Colonic mucosa (tissue), 4 donors: ENCODE measurements around the gene IFFO2. TPM values are rescaled to one million over a fixed set of nuclear protein-coding genes. Genes with fewer than 3 reads are reported as not detected.

ENCODE experiments used
- DNase-seq: peaks from one replicate; pipeline ENCODE4 v3.0.0-alpha.2; 2020
- H3K27ac ChIP-seq: fragments of 200-600 bp; one replicate; pipeline ENCODE4 v1.8.0; 2021
- H3K27me3 ChIP-seq: fragments of 200-600 bp; one replicate; pipeline ENCODE4 v1.8.0; 2021
- H3K36me3 ChIP-seq: fragments of 200-600 bp; one replicate; pipeline ENCODE4 v1.8.0; 2021
- H3K4me1 ChIP-seq: fragments of 200-600 bp; one replicate; pipeline ENCODE4 v1.8.0; 2021; ENCODE audit warnings: mild to moderate bottlenecking
- H3K4me3 ChIP-seq: fragments of 200-600 bp; one replicate; pipeline ENCODE4 v1.8.0; 2021
- H3K9ac ChIP-seq, 2 donors: one replicate each; pipeline ENCODE4 v1.7.0; 2013; ENCODE audit warnings: control low read depth in 2 of 2, low read depth in 2 of 2, low read length in 2 of 2
- H3K9me3 ChIP-seq: fragments of 200-600 bp; one replicate; pipeline ENCODE4 v1.8.0; 2021
- CTCF ChIP-seq: fragments of 200-600 bp; IDR thresholded peaks from one replicate; pipeline ENCODE4 v1.8.0; 2022; ENCODE audit warnings: antibody characterized with exemption, mild to moderate bottlenecking
- intact Hi-C: fragments of 100-400 bp; cut with DNase I; formaldehyde crosslinking; loops from one replicate; pipeline ENCODE4 v1.14.1; 2022
- total RNA-seq, 2 donors: library from RNA; stranded (reverse); fragmentation: NEBNext Ultra II Directional in 1 of 2; extraction: Animal tissue kit (Norgen Biotek cat#: 25700) in 1 of 2; gene quantifications; one replicate each; pipeline ENCODE4 v1.2.1, GENCODE V29; 2021
- donor health status: healthy.
- donor health status: DM: no; HTN: no; CAD: no.
- donor health status: DM: no; HTN: no; CAD: no.

Gene IFFO2
- total RNA-seq, 2 donors from 2014 or later, result 5.6 to 14.0 TPM

- DNase-seq, result no peak
- H3K4me1 ChIP-seq, result no peaks in the 10 kb centered on the region
- H3K27me3 ChIP-seq, result no peaks in the 10 kb centered on the region
- no peak overlapping the region for H3K9ac ChIP-seq
- no peak overlapping the region for H3K27ac ChIP-seq
- H3K9me3 ChIP-seq, result no peaks in the 10 kb centered on the region
- no peak for TF ChIP-seq CTCF
- H3K4me3 ChIP-seq, result no peak overlapping the region
- no peaks in the 10 kb centered on the region for H3K36me3 ChIP-seq
- intact Hi-C loops, result no loop called here
Measured at GRCh38 chr1:18938008-18938706, 18.3 kb downstream of the IFFO2 start.

GRCh38 chr1:18937539-18937938, 18.9 kb downstream of the IFFO2 start:
- no peak for DNase-seq
- Histone ChIP-seq H3K4me1 (no peaks in the 10 kb centered on the region), H3K36me3 (no peaks in the 10 kb centered on the region), H3K9me3 (no peaks in the 10 kb centered on the region), H3K9ac (no peak overlapping the region), H3K27ac (no peak overlapping the region), H3K27me3 (no peaks in the 10 kb centered on the region), H3K4me3 (no peak overlapping the region)
- TF ChIP-seq CTCF, result no peak
- intact Hi-C loops, result no loop called here

GRCh38 chr1:18936814-18937481, 19.5 kb downstream of the IFFO2 start:
- H3K4me3 ChIP-seq, result no peak overlapping the region
- H3K27ac ChIP-seq, result no peak overlapping the region
- H3K9ac ChIP-seq, result no peak overlapping the region
- no peaks in the 10 kb centered on the region for H3K9me3 ChIP-seq
- no peaks in the 10 kb centered on the region for H3K36me3 ChIP-seq
- no peak for TF ChIP-seq CTCF
- DNase-seq, result no peak
- H3K27me3 ChIP-seq, result no peaks in the 10 kb centered on the region
- intact Hi-C loops, result no loop called here
- no peaks in the 10 kb centered on the region for H3K4me1 ChIP-seq

- TF ChIP-seq CTCF, result no peak
- intact Hi-C loops, result no loop called here
- Histone ChIP-seq H3K27me3 (no peaks in the 10 kb centered on the region), H3K9me3 (no peaks in the 10 kb centered on the region), H3K4me1 (no peaks in the 10 kb centered on the region), H3K36me3 (no peaks in the 10 kb centered on the region), H3K4me3 (no peak overlapping the region), H3K27ac (no peak overlapping the region), H3K9ac (no peak overlapping the region)
- no peak for DNase-seq
Measured at GRCh38 chr1:18936471-18936813, 20.0 kb downstream of the IFFO2 start.

- no peak for TF ChIP-seq CTCF
- no peaks in the 10 kb centered on the region for H3K9me3 ChIP-seq
- intact Hi-C loops, result no loop called here
- no peaks in the 10 kb centered on the region for H3K4me1 ChIP-seq
- no peaks in the 10 kb centered on the region for H3K36me3 ChIP-seq
- no peak overlapping the region for H3K27ac ChIP-seq
- no peaks in the 10 kb centered on the region for H3K27me3 ChIP-seq
- DNase-seq, result no peak
- no peak overlapping the region for H3K4me3 ChIP-seq
- H3K9ac ChIP-seq, result no peak overlapping the region
Measured at GRCh38 chr1:18934205-18935000, 22.1 kb downstream of the IFFO2 start.
